GM13977 (cell line): ENCODE data around the gene PDE10A.

Experiments
- DNase-seq: peaks from one replicate; pipeline ENCODE4 v3.0.0; 2012; ENCODE audit warnings: low spot score
- in situ Hi-C: fragments of 300-500 bp; cut with MboI; formaldehyde crosslinking; loops from one replicate; pipeline ENCODE4 v1.12.0; 2022; ENCODE audit warnings: low sequenced_read_pairs, low pct_unique_long_range_greater_than_20kb, mixed read lengths, inconsistent platforms; ENCODE audit not compliant: unreplicated experiment
- TF ChIP-seq, protein P1 (sequence below): IDR thresholded peaks from 2 replicates; pipeline ENCODE4 v1.5.1; 2012; ENCODE audit warnings: mild to moderate bottlenecking, control low read depth; ENCODE audit not compliant: insufficient read depth; ENCODE audit errors: extremely low read depth, missing control alignments

Gene PDE10A

DNA sequence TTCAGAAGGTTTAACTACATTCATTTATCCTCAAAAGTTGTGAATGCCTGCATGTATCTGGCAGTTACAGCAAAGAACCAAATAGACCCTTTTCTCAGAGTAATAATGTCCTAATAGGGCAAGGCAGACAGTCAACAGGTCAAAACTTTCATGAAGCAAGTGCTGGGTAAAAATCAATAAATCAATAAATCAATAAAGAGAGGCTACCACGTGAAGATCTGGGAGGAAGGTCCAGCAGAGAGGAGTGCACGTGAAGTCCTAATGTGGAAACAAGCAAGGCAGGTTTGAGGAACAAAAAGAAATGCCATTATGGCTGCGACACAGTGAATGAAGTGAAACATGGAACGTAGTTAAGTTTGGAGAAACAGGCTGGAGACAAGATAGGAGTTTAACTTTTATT is 317.3 kb downstream of the PDE10A start:
- in situ Hi-C loops = no loop called here
- DNase-seq = no peak
- TF ChIP-seq, protein P1, sequence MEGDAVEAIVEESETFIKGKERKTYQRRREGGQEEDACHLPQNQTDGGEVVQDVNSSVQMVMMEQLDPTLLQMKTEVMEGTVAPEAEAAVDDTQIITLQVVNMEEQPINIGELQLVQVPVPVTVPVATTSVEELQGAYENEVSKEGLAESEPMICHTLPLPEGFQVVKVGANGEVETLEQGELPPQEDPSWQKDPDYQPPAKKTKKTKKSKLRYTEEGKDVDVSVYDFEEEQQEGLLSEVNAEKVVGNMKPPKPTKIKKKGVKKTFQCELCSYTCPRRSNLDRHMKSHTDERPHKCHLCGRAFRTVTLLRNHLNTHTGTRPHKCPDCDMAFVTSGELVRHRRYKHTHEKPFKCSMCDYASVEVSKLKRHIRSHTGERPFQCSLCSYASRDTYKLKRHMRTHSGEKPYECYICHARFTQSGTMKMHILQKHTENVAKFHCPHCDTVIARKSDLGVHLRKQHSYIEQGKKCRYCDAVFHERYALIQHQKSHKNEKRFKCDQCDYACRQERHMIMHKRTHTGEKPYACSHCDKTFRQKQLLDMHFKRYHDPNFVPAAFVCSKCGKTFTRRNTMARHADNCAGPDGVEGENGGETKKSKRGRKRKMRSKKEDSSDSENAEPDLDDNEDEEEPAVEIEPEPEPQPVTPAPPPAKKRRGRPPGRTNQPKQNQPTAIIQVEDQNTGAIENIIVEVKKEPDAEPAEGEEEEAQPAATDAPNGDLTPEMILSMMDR = no peak

DNA sequence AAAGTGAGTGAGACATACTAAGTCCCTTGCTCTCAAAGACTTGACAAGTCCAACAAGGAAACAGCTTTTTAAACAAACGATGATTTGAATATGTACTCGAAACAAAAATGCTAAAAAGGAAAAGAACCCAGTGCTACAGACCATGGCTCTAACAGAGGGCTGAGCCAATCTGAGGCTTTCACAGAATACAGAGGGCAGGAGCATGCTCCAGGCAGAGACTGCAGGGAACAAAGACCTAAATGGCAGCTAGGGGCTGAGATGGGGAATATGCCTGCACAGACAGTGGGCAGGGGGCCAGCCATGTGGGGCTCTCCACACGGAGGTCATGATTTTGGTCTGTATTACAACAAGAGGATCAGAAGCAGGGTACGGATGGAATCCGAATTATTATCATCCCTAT is 322.5 kb downstream of the PDE10A start:
- TF ChIP-seq, protein P1 = no peak
- DNase-seq = no peak
- in situ Hi-C loops = no loop called here

GRCh38 chr6:165325609-165326008 is 337.4 kb downstream of the PDE10A start:
- no peak for DNase-seq
- TF ChIP-seq, protein P1 = no peak
- in situ Hi-C loops = no loop called here

DNA sequence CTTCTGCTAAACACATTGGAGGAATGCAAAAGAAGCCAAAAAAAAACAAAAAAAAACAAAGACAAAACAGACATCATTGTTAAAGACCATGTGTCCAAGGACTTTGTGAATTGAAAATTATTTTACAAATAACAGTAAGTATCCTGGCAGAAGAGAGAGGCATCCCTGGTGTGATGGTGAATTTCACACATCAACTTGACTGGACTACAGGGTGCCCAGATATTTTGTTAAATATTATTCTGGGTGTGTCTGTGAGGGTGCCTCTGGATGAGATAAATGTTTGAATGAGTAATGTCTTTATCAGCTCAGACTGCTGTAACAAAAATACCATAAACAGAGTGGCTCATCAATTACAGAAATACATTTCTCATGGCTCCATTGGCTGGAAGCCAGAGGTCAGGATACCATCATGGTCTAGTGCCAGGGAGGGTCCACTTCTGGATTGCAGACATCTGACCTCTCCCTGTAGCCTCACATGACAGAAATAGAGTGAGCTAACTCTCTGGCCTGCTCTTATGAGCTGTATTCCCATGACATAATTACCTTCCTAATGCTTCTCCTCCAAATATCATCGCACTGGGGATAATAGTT is 341.4 kb downstream of the PDE10A start:
- DNase-seq = no peak
- in situ Hi-C loops = no loop called here
- TF ChIP-seq, protein P1 = no peak

- in situ Hi-C loops = no loop called here
- TF ChIP-seq, protein P1 = no peak
- no peak for DNase-seq
These were observed 341.9 kb downstream of the PDE10A start for GRCh38 chr6:165321150-165321549.

GRCh38 chr6:165317723-165318122 is 345.3 kb downstream of the PDE10A start:
- in situ Hi-C loops = no loop called here
- no peak for DNase-seq
- TF ChIP-seq, protein P1 = no peak
